PC-9 (cell line): Measurements from ENCODE around the gene NEK8. TPM values are rescaled to one million over a fixed set of nuclear protein-coding genes. Genes with fewer than 3 reads are reported as not detected.

Source experiments
- BruUV-seq: library from RNA; stranded (reverse); fragments of 400-500 nt; replicated peaks from 2 replicates; lab custom pipeline; 2021; lab: Mats Ljungman, UMichigan
- CTCF ChIA-PET: fragments of 300-600 bp; sonication (Branson Sonifier 250); formaldehyde crosslinking; loops from one replicate; lab custom pipeline; 2022; ENCODE audit warnings: antibody characterized with exemption; lab: Charles Lee
- POLR2A ChIA-PET: fragments of 300-600 bp; sonication (Branson Sonifier 250); formaldehyde crosslinking; loops from one replicate; lab custom pipeline; 2022; ENCODE audit warnings: antibody characterized with exemption; ENCODE audit not compliant: unreplicated experiment; lab: Charles Lee
- DNase-seq, 2 experiments: peaks; one replicate each; pipeline versions ENCODE4 v3.0.0 to v3.0.0-alpha.2; 2015 to 2022; ENCODE audit warnings: mixed read lengths in 1 of 2
- H2AFZ ChIP-seq: fragments of 200-600 bp; sonication (generic); 2 replicates; pipeline ENCODE4 v1.8.1; 2017; ENCODE audit warnings: antibody characterized with exemption
- H3F3A ChIP-seq: fragments of 200-600 bp; sonication (generic); 2 replicates; pipeline ENCODE4 v1.8.1; 2017; ENCODE audit warnings: antibody characterized with exemption, mild to moderate bottlenecking, low read depth; ENCODE audit not compliant: insufficient read depth
- H3K27ac ChIP-seq: fragments of 200-600 bp; sonication (generic); 2 replicates; pipeline ENCODE4 v1.6.1; 2016; ENCODE audit warnings: mixed run types
- H3K27me3 ChIP-seq: fragments of 200-600 bp; sonication (generic); 2 replicates; pipeline ENCODE4 v1.6.1; 2016; ENCODE audit warnings: low read depth, mixed run types; ENCODE audit not compliant: insufficient read depth
- H3K36me3 ChIP-seq: fragments of 200-600 bp; sonication (generic); 2 replicates; pipeline ENCODE4 v1.6.1; 2016; ENCODE audit warnings: low read depth, mixed run types
- H3K4me1 ChIP-seq: fragments of 200-600 bp; sonication (generic); replicated peaks from 2 replicates; pipeline ENCODE4 v1.6.1; 2016; ENCODE audit warnings: mixed run types; ENCODE audit not compliant: insufficient read depth
- H3K4me2 ChIP-seq: fragments of 200-600 bp; sonication (generic); 2 replicates; pipeline ENCODE4 v1.6.1; 2017; ENCODE audit warnings: mixed run types
- H3K4me3 ChIP-seq: fragments of 200-600 bp; sonication (generic); 2 replicates; pipeline ENCODE4 v1.6.1; 2016; ENCODE audit warnings: mixed run types
- H3K79me2 ChIP-seq: fragments of 200-600 bp; sonication (generic); 2 replicates; pipeline ENCODE4 v1.6.1; 2017; ENCODE audit warnings: low read depth, mixed run types
- H3K9me2 ChIP-seq: fragments of 200-600 bp; sonication (generic); 2 replicates; pipeline ENCODE4 v1.8.1; 2017; ENCODE audit warnings: mild to moderate bottlenecking; ENCODE audit not compliant: insufficient read depth
- H3K9me3 ChIP-seq: fragments of 200-600 bp; sonication (generic); 2 replicates; pipeline ENCODE4 v1.8.1; 2016; ENCODE audit warnings: low read depth; ENCODE audit not compliant: insufficient read depth
- H4K20me1 ChIP-seq: fragments of 200-600 bp; sonication (generic); 2 replicates; pipeline ENCODE4 v1.8.1; 2017; ENCODE audit not compliant: insufficient read depth
- CTCF ChIP-seq: fragments of 200-600 bp; sonication (generic); conservative IDR thresholded peaks from 2 replicates; pipeline ENCODE4 v1.6.1; 2017; ENCODE audit warnings: mixed run types, antibody characterized with exemption, mild to moderate bottlenecking, moderate library complexity
- EZH2 ChIP-seq: fragments of 200-600 bp; sonication (generic); IDR thresholded peaks from 2 replicates; pipeline ENCODE4 v1.8.0; 2017; ENCODE audit warnings: antibody characterized with exemption, low read depth
- intact Hi-C: fragments of 100-400 bp; cut with micrococcal nuclease; formaldehyde crosslinking; loops from one replicate; pipeline ENCODE4 v1.10.0; 2022; ENCODE audit not compliant: unreplicated experiment
- total RNA-seq: library from RNA; stranded (reverse); gene quantifications from 2 replicates; pipeline ENCODE4 v1.2.3, GENCODE V29; 2021

NEK8 gene
- total RNA-seq, 1 experiment from 2014 or later = 12.1 TPM

DNA sequence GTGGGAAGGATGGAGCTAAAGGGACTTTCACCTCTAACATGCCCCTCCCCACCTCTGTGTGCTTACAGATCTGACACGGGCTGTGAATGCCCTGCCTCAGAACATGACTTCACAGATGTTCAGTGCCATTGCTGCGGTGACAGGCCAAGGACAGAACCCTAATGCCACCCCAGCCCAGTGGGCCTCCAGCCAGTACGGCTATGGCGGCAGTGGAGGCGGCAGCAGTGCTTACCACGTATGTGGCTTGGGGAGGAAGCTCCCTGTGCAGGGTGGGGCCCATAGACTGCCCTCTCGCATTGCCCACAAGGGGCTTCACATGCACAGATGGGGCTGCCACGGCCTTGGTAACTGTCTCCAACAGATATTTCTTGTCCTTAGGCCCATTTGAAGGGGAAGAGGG is 28.3 kb upstream of the NEK8 start:
- no peak overlapping the region for H2AFZ ChIP-seq
- no peak overlapping the region for H3K4me2 ChIP-seq
- H3K27ac ChIP-seq = no peak overlapping the region
- no TSS peak for BruUV-seq
- TF ChIP-seq EZH2 (no peak), CTCF (no peak)
- POLR2A ChIA-PET = no interaction called here
- peaks cover 4% of the 10 kb centered on the region; the same call in 1 of the 2 replicates for H3K36me3 ChIP-seq
- no peaks in the 10 kb centered on the region for H3K79me2 ChIP-seq
- no peaks in the 10 kb centered on the region for H4K20me1 ChIP-seq
- H3K9me3 ChIP-seq = no peaks in the 10 kb centered on the region
- H3K27me3 ChIP-seq = no peaks in the 10 kb centered on the region
- H3K4me3 ChIP-seq = no peak overlapping the region
- H3K4me1 ChIP-seq = no peaks in the 10 kb centered on the region
- CTCF ChIA-PET = no interaction called here
- DNase-seq = no peak
- intact Hi-C loops = no loop called here
- no peaks in the 10 kb centered on the region for H3K9me2 ChIP-seq
- peaks cover 10% of the 10 kb centered on the region; the same call in 1 of the 2 replicates for H3F3A ChIP-seq

GRCh38 chr17:28700830-28701492 is 27.6 kb upstream of the NEK8 start:
- TF ChIP-seq CTCF (no peak), EZH2 (no peak)
- H4K20me1 ChIP-seq = no peaks in the 10 kb centered on the region
- intact Hi-C loops = no loop called here
- H3K36me3 ChIP-seq = peaks cover 4% of the 10 kb centered on the region; the same call in 1 of the 2 replicates
- no peaks in the 10 kb centered on the region for H3K9me2 ChIP-seq
- no peak overlapping the region for H3K4me3 ChIP-seq
- no peak overlapping the region for H3K4me2 ChIP-seq
- no TSS peak for BruUV-seq
- DNase-seq = no peak
- H3K4me1 ChIP-seq = no peaks in the 10 kb centered on the region
- ChIA-PET CTCF (no interaction called here), POLR2A (no interaction called here)
- H3K9me3 ChIP-seq = no peaks in the 10 kb centered on the region
- no peaks in the 10 kb centered on the region for H3K79me2 ChIP-seq
- H3F3A ChIP-seq = peaks cover 10% of the 10 kb centered on the region; the same call in 1 of the 2 replicates
- no peak overlapping the region for H2AFZ ChIP-seq
- no peak overlapping the region for H3K27ac ChIP-seq
- H3K27me3 ChIP-seq = no peaks in the 10 kb centered on the region

DNA sequence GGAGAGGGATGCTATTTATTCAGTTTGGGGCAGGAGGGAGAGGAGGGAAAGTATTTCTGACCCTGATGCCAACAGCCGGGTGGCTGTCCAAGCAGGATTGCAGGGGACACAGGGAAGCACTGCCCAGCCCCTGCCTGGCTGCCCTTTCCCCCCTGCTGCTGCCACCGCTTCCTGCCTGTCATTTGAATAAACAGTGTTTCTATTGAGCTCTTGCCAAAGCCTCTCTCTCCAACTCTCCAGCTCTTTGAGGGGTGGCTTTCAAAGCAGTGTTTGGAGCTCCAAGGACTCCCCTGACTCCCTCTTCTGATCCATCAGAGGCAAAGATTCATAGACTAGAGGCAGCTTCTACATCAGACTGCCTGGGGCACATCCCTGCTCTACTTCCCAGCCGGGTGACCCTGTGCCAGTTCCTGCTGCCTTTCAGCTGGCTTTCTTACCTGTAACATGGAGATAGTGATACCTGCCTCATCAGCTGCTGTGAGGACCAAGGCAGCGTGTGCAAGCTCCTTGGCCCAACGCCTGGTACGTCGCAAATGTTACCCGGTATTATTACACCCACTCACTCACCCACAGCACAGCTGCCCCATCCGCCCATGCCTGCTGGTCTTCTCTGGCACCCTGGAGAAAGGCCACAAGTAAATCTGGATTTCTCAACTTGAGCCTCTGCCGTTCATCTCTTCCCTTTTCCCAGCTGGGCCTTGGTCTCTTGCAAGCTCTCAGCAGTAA is 26.4 kb upstream of the NEK8 start:
- H3K27me3 ChIP-seq = no peaks in the 10 kb centered on the region
- no peaks in the 10 kb centered on the region for H3K79me2 ChIP-seq
- no peak overlapping the region for H3K4me2 ChIP-seq
- H3K9me2 ChIP-seq = no peaks in the 10 kb centered on the region
- H3K9me3 ChIP-seq = no peaks in the 10 kb centered on the region
- no peaks in the 10 kb centered on the region for H4K20me1 ChIP-seq
- H3K36me3 ChIP-seq = peaks cover 4% of the 10 kb centered on the region; the same call in 1 of the 2 replicates
- H3F3A ChIP-seq = peaks cover 12% of the 10 kb centered on the region; the same call in 1 of the 2 replicates
- H3K27ac ChIP-seq = no peak overlapping the region
- TF ChIP-seq EZH2 (no peak), CTCF (no peak)
- DNase-seq = no peak
- H3K4me1 ChIP-seq = no peaks in the 10 kb centered on the region
- no peak overlapping the region for H3K4me3 ChIP-seq
- POLR2A ChIA-PET = no interaction called here
- no peak overlapping the region for H2AFZ ChIP-seq
- CTCF ChIA-PET = no interaction called here
- no TSS peak for BruUV-seq
- intact Hi-C loops = no loop called here
